Prostate gland (tissue), 2 donors: Measurements from ENCODE around the gene PRLH.

ENCODE experiments used
- CTCF ChIP-seq, 4 experiments: fragments of 200-600 bp in 2 of 4; fragments of 450-650 bp in 2 of 4; sonication (generic) in 2 of 4; IDR thresholded peaks; 1 replicate in 3 of 4; 2 replicates in 1 of 4; pipeline ENCODE4 v1.5.1; 2016 to 2019; ENCODE audit warnings: antibody characterized with exemption in 4 of 4, mild to moderate bottlenecking in 2 of 4, moderate library complexity in 2 of 4
- POLR2A ChIP-seq: fragments of 450-650 bp; IDR thresholded peaks from one replicate; pipeline ENCODE4 v1.6.1; 2016; ENCODE audit warnings: antibody characterized with exemption, mild to moderate bottlenecking
- POLR2AphosphoS5 ChIP-seq: sonication (generic); formaldehyde crosslinking; IDR thresholded peaks from one replicate; pipeline ENCODE4 v1.6.1; 2017; ENCODE audit warnings: antibody characterized with exemption

- TF ChIP-seq POLR2A (no peak), CTCF (IDR thresholded peaks at IDR 0.05) (no peak), POLR2AphosphoS5 (no peak)
These were observed 7.5 kb downstream of the PRLH start for GRCh38 chr2:237573721-237574415.
